Epithelial cell of proximal tubule (primary cell): Measurements from ENCODE around the gene SLC12A6. TPM values are rescaled to one million over a fixed set of nuclear protein-coding genes. Genes with fewer than 3 reads are reported as not detected.
A peak's percentile ranks its signal among the peaks of the same experiment; 100 is the strongest.

Experiments
- DNase-seq: peaks from one replicate; pipeline ENCODE4 v3.0.0-alpha.2; 2011; ENCODE audit warnings: low read depth
- H3K4me3 ChIP-seq: 2 replicates; pipeline ENCODE4 v1.5.1; 2011; ENCODE audit warnings: low read depth, mild to moderate bottlenecking, low read length
- total RNA-seq: library from RNA; depleted of rRNA; stranded (reverse); fragments of >200 nt; gene quantifications from 2 replicates; pipeline ENCODE4 v1.2.3, GENCODE V29; 2015
- TF ChIP-seq, protein P1 (sequence below): conservative IDR thresholded peaks from 2 replicates; pipeline ENCODE4 v1.5.1; 2012; ENCODE audit warnings: low read depth, mild to moderate bottlenecking, low read length

The SLC12A6 gene
- total RNA-seq, 1 donor from 2014 or later: 8.3 TPM

- no peak overlapping the region for H3K4me3 ChIP-seq
- TF ChIP-seq, protein P1, sequence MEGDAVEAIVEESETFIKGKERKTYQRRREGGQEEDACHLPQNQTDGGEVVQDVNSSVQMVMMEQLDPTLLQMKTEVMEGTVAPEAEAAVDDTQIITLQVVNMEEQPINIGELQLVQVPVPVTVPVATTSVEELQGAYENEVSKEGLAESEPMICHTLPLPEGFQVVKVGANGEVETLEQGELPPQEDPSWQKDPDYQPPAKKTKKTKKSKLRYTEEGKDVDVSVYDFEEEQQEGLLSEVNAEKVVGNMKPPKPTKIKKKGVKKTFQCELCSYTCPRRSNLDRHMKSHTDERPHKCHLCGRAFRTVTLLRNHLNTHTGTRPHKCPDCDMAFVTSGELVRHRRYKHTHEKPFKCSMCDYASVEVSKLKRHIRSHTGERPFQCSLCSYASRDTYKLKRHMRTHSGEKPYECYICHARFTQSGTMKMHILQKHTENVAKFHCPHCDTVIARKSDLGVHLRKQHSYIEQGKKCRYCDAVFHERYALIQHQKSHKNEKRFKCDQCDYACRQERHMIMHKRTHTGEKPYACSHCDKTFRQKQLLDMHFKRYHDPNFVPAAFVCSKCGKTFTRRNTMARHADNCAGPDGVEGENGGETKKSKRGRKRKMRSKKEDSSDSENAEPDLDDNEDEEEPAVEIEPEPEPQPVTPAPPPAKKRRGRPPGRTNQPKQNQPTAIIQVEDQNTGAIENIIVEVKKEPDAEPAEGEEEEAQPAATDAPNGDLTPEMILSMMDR: no peak
- no peak for DNase-seq
Measured at GRCh38 chr15:34362047-34362773, 24.6 kb upstream of the SLC12A6 start.

- DNase-seq: no peak
- TF ChIP-seq, protein P1: no peak
- H3K4me3 ChIP-seq: no peak overlapping the region
Measured at GRCh38 chr15:34361278-34361677, 23.7 kb upstream of the SLC12A6 start.

DNA sequence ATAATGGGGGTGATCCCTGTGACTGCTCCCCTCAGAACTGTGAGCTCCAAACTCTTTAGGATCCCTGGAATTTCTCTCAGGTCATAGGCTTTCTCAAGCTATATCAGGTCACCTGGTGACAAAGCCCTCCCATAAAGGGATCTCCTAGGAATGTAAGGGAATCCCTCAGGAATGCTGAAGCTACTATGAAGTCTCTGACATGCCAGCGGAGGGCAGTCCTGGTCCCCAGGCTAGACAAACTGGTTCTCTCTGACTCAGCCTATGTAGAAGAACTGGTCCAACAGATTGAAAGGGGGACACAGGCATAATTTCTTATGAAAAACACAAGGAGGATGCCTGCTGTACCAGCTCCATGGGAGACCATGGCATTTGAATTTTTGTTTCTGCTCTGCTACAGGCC is 22.7 kb upstream of the SLC12A6 start:
- no peak overlapping the region for H3K4me3 ChIP-seq
- no peak for DNase-seq
- TF ChIP-seq, protein P1: no peak

DNA sequence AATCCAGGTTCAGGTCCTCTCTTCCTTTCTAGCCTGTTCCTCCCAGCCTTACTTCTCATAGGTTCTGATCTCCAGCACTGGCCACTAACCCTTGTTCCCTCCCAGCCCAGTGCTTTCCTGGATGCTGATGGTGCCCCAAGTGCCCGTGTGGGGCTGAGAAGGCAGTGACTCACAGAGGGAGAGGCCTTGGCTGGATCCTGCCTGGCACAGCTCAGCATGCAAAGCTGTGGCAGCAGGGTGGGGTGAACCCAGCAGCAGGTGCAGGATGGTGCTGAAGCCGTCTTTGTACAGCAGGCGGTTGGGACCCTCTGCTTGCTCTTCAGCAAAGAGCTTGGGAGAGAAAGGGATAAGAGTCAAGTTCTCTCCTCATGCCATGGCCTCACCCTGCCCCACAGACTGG is 21.8 kb upstream of the SLC12A6 start:
- DNase-seq: no peak
- TF ChIP-seq, protein P1: no peak
- H3K4me3 ChIP-seq: no peak overlapping the region

DNA sequence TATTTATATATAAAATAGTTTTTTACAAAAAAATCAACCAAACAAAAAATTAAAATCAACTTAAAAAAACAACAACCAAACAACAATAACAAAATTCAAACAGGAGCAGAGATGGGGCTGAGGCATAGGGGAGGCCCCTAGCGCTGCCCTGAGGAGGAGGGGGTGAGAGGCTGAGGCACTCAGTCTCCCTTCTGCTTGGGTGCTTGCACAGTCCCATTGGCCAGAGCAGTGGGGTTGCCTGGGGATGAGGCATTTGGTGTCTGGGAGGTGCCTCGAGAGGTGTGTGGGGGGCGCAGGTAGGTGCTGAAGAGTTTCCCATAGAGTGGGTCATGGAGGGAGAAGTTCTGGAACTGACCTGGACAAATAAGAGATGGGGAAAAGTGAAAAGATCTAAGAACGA is 21.4 kb upstream of the SLC12A6 start:
- DNase-seq: no peak
- TF ChIP-seq, protein P1: no peak
- no peak overlapping the region for H3K4me3 ChIP-seq

- no peak for DNase-seq
- TF ChIP-seq, protein P1: peak; percentile 29
Measured at GRCh38 chr15:34358367-34358766, 20.8 kb upstream of the SLC12A6 start.

GRCh38 chr15:34357653-34358052 is 20.1 kb upstream of the SLC12A6 start:
- no peak overlapping the region for H3K4me3 ChIP-seq
- TF ChIP-seq, protein P1: no peak
- DNase-seq: no peak

More at GRCh38 chr15:34358367-34358766, 20.8 kb upstream of the SLC12A6 start:
- H3K4me3 ChIP-seq: no peak overlapping the region
